Fibroblast of upper back skin (primary cell): ENCODE measurements around the gene SDR39U1.
"Not testable (repeated sequence)": the region's sequence is repeated elsewhere in the genome, so short reads cannot be mapped to it uniquely, and the experiment has no call there.

Source experiments
- DNase-seq: peaks from one replicate; pipeline ENCODE4 v3.0.0-alpha.2; 2013

The SDR39U1 gene

DNA sequence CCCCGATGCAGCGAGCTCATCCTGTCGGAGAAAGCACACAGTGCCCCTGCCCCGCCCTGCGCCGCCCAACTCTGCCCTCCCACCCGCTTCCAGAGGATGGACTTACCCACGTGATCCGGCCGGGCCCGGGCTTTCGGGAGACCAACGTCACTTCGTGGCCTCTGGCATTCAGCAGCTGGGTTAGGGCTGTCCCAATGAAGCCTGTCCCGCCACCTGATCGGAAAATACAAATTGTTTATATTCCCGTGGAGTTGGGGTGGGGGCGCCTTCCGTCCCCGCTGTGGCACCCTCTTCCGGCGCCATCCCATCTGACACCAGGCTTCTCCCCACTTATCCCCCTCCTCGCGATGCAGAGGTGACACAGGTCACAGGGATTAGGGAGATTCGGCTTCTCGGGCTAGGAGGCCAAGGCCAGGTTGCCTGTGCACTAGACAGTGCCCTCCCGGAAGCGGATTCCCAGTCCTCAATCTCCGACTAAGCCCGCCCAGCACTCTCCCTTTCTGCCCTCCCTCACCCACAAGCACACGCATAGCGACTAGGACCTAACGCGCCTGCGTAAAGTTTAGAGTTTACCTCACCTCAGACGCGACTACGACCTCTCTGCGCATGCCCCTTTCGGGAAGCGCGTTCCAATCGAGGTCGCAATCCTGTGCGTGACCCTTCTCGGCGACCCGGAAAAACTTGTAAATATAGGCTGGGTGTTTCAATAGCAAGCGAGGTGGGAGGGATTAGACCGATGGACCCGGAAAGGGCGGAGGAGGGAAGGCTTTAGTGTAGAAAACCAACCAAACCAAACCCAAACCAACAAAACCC, at the start of gene SDR39U1:
SDR39U1 (minus strand) TSS at position 537 of the 813 bp plus-strand sequence; CDS start at position 530, 7 bp downstream.
- peak; percentile 99 for DNase-seq

DNA sequence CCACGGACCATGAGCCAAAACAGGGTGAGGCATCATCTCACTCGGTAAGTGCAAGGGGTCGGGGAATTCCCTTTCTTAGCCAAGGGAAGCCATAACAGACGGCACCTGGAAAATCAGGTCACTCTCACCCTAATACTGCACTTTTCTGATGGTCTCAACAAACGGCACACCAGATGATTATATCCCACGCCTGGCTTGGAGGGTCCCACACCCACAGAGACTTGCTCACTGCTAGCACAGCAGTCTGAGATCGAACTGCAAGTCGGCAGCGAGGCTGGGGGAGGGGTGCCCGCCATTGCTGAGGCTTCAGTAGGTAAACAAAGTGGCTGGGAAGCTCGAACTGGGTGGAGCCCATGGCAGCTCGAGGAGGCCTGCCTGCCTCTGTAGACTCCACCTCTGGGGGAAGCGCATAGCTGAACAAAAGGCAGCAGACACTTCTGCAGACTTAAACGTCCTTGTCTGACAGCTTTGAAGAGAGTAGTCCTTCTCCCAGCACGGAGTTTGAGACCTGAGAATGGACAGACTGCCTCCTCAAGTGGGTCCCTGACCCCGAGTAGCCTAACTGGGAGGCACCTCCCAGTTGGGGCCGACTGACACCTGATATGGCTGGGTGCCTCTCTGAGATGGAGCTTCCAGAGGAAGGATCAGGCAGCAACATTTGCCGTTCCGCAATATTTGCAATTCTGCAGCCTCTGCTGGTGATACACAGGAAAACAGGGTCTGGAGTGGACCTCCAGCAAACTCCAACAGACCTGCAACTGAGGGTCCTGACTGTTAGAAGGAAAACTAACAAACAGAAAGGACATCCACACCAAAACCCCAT, 49.2 kb upstream of the SDR39U1 start:
- not testable (repeated sequence) for DNase-seq

GRCh38 chr14:24483604-24484252, 41.2 kb upstream of the SDR39U1 start:
- peak; percentile 38 for DNase-seq

DNA sequence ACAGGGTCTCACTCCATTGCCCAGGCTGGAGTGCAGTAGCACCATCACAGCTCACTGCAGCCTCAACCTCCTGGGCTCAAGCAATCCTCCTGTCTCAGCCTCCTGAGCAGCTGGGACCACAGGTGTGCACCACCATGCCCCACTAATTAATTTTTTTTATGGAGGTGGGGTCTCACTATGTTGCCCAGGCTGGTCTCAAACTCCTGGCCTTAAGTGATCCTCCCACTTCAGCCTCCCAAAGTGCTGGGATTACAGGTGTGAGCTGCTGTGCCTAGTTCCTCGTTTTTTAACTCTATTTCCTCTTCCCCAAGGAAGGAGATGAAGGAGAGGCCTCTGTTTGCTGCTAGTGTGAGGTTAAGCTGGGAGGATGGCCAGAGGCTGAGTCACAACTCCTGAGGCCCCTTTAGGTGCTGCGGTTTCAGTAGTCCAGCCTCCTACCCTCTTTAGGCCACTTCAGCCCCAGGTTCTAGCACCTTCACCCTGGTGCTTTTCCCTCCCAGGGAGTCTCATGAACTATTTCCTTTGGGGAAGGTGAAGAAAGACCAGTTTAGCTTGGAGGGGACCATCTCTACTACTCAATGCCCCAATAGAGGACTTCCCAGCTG, 40.2 kb upstream of the SDR39U1 start:
- DNase-seq: peak; percentile 27

DNA sequence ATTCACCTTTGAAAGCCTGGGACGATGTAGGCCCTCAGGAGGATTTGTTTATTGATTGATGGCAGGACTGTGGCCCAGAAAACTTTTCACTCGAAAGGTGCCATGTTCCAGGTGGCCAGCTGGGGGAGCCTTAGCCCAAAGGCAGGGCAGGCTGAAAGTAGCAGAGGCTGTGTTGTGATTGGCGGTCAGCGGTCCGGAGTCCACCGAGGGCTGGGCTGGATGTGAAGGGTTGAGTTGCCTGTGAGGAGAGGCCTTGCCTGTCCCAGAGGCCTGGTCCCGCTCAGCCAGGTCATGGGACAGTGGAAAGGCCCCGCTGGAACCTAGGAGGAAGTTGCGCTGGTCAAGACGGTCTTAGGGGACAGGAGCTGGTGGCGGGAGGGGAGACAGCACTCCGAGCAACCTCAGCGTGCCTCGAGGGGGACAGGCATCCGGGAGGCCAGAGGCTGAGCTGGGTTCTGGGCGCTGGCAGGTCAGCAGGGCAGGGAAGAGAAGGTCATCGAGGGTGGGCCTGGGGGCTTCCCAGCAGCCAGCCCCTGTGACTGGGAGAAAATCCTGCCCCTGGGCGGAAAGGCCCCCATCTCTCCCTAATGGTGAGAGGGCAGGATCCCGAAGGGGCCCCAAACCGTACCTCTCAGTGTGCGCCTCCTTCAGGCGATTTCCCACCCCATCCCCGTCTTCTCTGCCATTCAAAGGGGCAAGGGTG, 39.2 kb upstream of the SDR39U1 start:
- peak; percentile 5 for DNase-seq

DNA sequence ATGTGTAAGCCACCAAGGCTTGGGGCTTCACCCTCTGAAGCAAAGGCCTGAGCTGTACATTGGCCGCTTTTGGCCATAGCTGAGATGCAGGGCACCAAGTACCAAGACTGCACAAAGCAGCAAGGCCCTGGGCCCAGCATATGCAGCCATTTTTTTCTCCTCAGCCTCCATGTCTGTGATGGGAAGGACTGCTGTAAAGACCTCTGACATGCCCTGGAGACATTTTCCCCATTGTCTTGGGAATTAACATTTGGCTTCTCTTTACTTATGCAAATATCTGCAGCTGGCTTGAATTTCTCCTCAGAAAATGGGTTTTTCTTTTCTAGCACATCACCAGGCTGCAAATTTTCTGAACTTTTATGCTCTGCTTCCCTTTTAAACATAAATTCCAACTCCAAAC, 37.4 kb upstream of the SDR39U1 start:
- DNase-seq: not testable (repeated sequence)

- DNase-seq: no peak
Measured at GRCh38 chr14:24475261-24475660, 32.7 kb upstream of the SDR39U1 start.

- DNase-seq: no peak
Measured at GRCh38 chr14:24473211-24473610, 30.6 kb upstream of the SDR39U1 start.

GRCh38 chr14:24470450-24470849, 27.9 kb upstream of the SDR39U1 start:
- DNase-seq: not testable (repeated sequence)

GRCh38 chr14:24465805-24466204, 23.2 kb upstream of the SDR39U1 start:
- no peak for DNase-seq

DNA sequence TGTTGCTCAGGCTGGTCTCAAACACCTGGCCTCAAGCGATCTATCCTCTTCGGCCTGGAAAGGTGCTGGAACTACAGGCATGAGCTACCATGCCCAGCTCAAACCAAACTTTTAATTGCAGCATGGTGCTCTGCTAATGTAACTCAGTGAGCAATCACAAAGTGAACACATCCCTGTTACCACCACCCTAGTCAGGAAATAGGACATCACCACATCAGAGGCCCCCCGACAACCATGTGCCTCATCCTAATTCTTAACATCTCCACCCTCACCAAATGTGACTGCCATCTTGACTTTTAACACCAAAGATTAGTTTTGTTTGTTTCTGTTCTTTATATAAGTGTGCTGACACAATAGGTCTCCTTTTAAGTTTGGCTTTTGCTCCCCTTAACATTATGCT, 22.8 kb upstream of the SDR39U1 start:
- DNase-seq: no peak

DNA sequence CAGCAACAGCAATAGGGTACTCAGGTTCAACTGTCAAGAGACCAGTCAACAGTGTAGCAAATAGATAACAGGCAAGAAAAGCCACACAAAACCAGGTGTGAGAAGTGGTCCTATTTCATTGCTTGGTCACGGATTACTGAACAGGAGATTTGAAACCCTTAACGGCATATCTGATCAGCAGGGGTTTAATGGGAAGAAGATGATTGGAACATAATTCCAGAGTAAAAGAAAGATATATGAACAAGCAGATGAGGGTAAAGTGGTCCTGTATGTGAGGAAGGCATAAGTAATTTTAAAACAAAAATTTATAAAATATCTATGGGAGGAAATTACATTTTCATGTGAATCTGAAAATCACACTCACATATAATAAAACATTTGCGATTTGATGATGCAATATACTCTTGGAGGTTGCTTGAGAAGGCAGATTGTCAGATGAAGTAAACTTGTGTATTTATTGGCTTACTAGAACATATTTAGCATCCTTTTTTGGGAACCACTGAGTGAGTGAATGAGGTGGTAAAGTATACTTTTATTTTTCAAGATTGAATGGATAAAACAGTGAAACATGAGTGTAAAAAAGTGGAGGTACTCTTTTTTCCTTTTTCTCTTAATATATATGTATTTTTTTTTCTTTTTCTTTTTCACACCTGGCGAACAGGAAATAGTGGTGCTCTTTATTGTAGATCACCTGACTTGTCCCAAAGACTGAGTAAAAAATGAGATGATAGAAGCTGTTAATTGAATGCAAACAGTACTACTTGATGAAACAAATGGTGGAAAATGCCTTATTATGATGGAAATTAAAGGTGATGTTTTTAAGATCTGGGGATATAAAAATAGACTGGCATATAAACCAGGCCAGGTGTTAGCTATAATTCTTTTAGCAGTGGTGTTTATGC, 21.6 kb upstream of the SDR39U1 start:
- no peak for DNase-seq

DNA sequence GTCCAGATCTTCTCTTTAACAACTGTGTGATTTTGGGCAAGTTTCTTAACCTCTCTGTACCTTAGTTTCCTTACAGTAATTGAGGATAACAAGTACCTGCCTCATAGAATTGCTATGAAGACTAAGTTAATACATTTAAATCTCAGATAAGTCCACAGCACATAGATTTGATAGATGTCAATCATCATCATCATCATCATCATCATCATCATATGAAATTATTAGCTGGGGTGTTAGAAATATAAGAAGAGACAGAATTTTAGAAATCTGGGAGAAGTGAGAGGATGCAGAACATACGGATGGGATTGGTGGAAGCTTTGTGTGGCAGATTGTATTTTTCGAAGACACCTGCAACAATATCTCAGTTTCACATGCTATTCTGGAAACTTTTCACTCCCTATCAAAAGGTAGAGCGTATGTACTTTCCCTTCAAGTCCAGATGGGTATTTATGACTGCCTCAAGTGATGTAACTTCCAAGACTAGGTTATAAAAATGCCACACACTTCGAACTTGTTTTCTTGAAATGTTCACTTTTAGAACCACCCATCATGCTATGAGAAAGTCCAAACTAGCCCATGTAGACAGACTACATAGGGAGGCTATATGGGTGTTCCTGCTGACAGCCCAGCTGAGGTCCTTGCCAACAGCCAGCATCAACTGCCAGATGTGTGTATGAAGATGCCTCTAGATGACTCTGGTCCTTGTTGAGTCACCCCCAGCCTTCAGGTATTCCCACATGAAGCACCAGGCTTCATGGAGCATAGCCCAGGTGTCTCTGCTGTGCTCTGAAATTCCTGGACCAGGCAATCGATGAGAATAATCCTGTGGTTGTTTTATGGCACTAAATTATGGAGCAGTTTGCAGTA, 20.7 kb upstream of the SDR39U1 start:
- DNase-seq: no peak

- no peak for DNase-seq
Measured at GRCh38 chr14:24461336-24461735, 18.8 kb upstream of the SDR39U1 start.

- DNase-seq: no peak
Measured at GRCh38 chr14:24459331-24459730, 16.8 kb upstream of the SDR39U1 start.

DNA sequence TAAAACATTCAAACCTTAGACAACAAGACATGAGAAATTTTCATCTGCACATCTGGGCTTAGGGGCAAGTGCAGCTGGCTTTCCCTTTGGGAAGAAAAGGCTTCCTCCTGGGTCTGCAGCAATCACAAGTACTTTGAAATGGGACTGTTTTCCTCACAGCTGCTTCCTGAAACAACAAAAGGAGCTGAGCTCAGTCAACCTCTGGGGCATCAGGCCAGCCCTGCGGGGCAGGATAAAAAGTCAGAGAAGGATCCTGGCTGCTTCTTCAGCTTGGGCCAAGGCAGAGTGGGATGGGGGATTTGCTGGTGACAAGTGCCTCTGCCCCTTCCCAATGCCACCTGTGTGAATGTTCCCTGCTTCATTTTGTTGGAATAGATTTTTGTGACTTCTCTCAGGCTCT, 16.2 kb upstream of the SDR39U1 start:
- no peak for DNase-seq

GRCh38 chr14:24456980-24457379, 14.4 kb upstream of the SDR39U1 start:
- DNase-seq: no peak

- DNase-seq: not testable (repeated sequence)
Measured at GRCh38 chr14:24450828-24451227, 8.3 kb upstream of the SDR39U1 start.

DNA sequence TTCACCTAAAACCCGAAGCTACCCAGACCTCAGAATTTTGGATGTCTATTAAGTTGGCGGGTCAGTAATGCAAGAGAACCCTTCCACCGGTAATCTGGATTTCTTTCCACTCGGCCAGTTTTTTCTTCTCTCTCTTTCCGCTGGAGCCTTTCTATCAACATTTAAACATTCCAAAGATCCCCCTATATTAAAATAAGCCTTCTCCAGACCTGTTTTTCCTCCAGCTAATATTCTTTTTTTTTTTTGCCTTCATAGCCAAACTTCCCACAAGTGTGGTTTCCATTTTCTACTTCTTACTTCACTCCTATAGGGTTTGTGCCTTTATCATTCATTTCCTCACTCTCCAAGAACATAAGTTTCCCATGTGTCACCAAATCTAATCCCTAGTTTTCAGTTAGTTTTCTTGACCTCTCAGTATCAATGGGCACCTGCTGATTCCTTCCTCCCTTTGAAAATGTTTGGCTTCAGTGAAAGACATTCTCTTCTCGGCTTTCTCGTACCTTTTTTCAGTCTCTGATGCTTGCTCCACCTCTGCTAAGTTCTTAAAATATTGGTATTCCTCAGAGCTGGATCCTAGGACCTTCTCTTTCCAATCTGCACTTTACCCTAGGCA, 583 bp upstream of the SDR39U1 start:
- no peak for DNase-seq

- peak; percentile 30 for DNase-seq
Measured at GRCh38 chr14:24441904-24442239, 704 bp downstream of the SDR39U1 start.
